HepG2 (cell line): ENCODE results near the gene SECTM1. TPM values are rescaled to one million over a fixed set of nuclear protein-coding genes. Genes with fewer than 3 reads are reported as not detected.
A peak's percentile ranks its signal among the peaks of the same experiment; 100 is the strongest.

Source experiments
- ATF5 ChIP-seq: sonication (generic); formaldehyde crosslinking; IDR thresholded peaks from 2 replicates; pipeline ENCODE4 v1.4.0; 2020; ENCODE audit warnings: mild to moderate bottlenecking, low read depth, missing genetic modification reagents
- BRD4 ChIP-seq: sonication (generic); formaldehyde crosslinking; IDR thresholded peaks from 2 replicates; pipeline ENCODE4 v1.4.0; 2020; ENCODE audit warnings: missing genetic modification reagents
- DZIP1 ChIP-seq: sonication (generic); formaldehyde crosslinking; IDR thresholded peaks from 2 replicates; pipeline ENCODE4 v1.5.0; 2020; ENCODE audit warnings: mild to moderate bottlenecking, missing genetic modification reagents
- HES4 ChIP-seq: sonication (generic); formaldehyde crosslinking; IDR thresholded peaks from 2 replicates; pipeline ENCODE4 v1.9.0; 2021; ENCODE audit warnings: mild to moderate bottlenecking, missing genetic modification reagents, borderline replicate concordance
- SAP130 ChIP-seq: IDR thresholded peaks from 2 replicates; pipeline ENCODE4 v1.6.1; 2016; ENCODE audit warnings: low read depth
- STAG1 ChIP-seq: sonication (generic); formaldehyde crosslinking; IDR thresholded peaks from 2 replicates; pipeline ENCODE4 v1.4.0; 2020; ENCODE audit warnings: missing genetic modification reagents
- TARDBP ChIP-seq: sonication (generic); formaldehyde crosslinking; IDR thresholded peaks from 2 replicates; pipeline ENCODE4 v1.8.0; 2022; ENCODE audit warnings: mild to moderate bottlenecking, missing genetic modification reagents
- ZFY ChIP-seq: sonication (generic); formaldehyde crosslinking; IDR thresholded peaks from 2 replicates; pipeline ENCODE4 v1.4.0; 2020; ENCODE audit warnings: missing genetic modification reagents
- ZNF367 ChIP-seq: sonication (generic); formaldehyde crosslinking; IDR thresholded peaks from 2 replicates; pipeline ENCODE4 v1.4.0; 2020; ENCODE audit warnings: missing genetic modification reagents, borderline replicate concordance
- ZNF432 ChIP-seq: sonication (generic); formaldehyde crosslinking; IDR thresholded peaks from 2 replicates; pipeline ENCODE4 v1.5.0; 2020; ENCODE audit warnings: missing genetic modification reagents, mild to moderate bottlenecking, borderline replicate concordance
- ZNF766 ChIP-seq: sonication (generic); formaldehyde crosslinking; IDR thresholded peaks from 2 replicates; pipeline ENCODE4 v1.5.0; 2020; ENCODE audit warnings: missing genetic modification reagents, borderline replicate concordance
- ZSCAN21 ChIP-seq: sonication (generic); formaldehyde crosslinking; IDR thresholded peaks from 2 replicates; pipeline ENCODE4 v1.8.0; 2022; ENCODE audit warnings: mild to moderate bottlenecking, missing genetic modification reagents, moderate library complexity, borderline replicate concordance
- polyA plus RNA-seq, 8 experiments: library from polyadenylated mRNA; depleted of rRNA in 3 of 8; stranded (reverse) in 7 of 8; unstranded in 1 of 8; fragments of >200 nt; fragmentation: Illumina TruSeq in 4 of 8; extraction: Trizol in 4 of 8; gene quantifications; 2 replicates each; pipeline versions ENCODE4 v1.2.1 to v1.2.3, GENCODE V29; 2011 to 2016; ENCODE audit warnings: low read depth in 4 of 8, missing spikeins in 1 of 8, mixed read lengths in 1 of 8; ENCODE audit not compliant: insufficient read depth in 1 of 8
- total RNA-seq, 5 experiments: library from RNA; depleted of rRNA; stranded (reverse); fragments of >200 nt; fragmentation: Illumina TruSeq; extraction: Trizol; gene quantifications; 2 replicates each; pipeline ENCODE4 v1.2.3, GENCODE V29; 2016; ENCODE audit warnings: low read depth in 1 of 5
- TF ChIP-seq, protein P1 (sequence below), 2 experiments: fragments of 450-650 bp in 1 of 2; sonication (generic) in 1 of 2; formaldehyde crosslinking; IDR thresholded peaks; 2 replicates each; pipeline versions ENCODE4 v1.5.0 to v1.8.0; 2020 to 2022; ENCODE audit warnings: mild to moderate bottlenecking in 1 of 2, missing genetic modification reagents in 1 of 2
- TF ChIP-seq, protein P2 (sequence below): sonication (generic); formaldehyde crosslinking; IDR thresholded peaks from 2 replicates; pipeline ENCODE4 v1.5.0; 2020; ENCODE audit warnings: missing genetic modification reagents, mild to moderate bottlenecking, borderline replicate concordance
- TF ChIP-seq, protein P3 (sequence below): sonication (generic); formaldehyde crosslinking; IDR thresholded peaks from 2 replicates; pipeline ENCODE4 v1.4.0; 2020; ENCODE audit warnings: missing genetic modification reagents, borderline replicate concordance
- TF ChIP-seq, protein P4 (sequence below): sonication (generic); formaldehyde crosslinking; conservative IDR thresholded peaks from 2 replicates; pipeline ENCODE4 v1.8.1; 2023; ENCODE audit warnings: missing genetic modification reagents

The SECTM1 gene
- total and polyA plus RNA-seq, 2 of the 13 experiments (the other 11 are each of a cell fraction or from before 2014, with no cell fraction given): 3.5 to 5.3 TPM

GRCh38 chr17:82297714-82298537 lies 35.6 kb downstream of the SECTM1 start (continued):
- 0 out of 2 replicates have a peak, but pooled peaks have one; percentile 6 for TF ChIP-seq ATF5
- no peak for TF ChIP-seq ZNF766
- TF ChIP-seq, protein P1, sequence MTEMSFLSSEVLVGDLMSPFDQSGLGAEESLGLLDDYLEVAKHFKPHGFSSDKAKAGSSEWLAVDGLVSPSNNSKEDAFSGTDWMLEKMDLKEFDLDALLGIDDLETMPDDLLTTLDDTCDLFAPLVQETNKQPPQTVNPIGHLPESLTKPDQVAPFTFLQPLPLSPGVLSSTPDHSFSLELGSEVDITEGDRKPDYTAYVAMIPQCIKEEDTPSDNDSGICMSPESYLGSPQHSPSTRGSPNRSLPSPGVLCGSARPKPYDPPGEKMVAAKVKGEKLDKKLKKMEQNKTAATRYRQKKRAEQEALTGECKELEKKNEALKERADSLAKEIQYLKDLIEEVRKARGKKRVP (CRISPR knock-in tag; IDR thresholded peaks at IDR 0.05): 0 out of 4 replicates have a peak, but pooled peaks of 1 of the 2 experiments have one; percentile 37
- TF ChIP-seq, protein P2, sequence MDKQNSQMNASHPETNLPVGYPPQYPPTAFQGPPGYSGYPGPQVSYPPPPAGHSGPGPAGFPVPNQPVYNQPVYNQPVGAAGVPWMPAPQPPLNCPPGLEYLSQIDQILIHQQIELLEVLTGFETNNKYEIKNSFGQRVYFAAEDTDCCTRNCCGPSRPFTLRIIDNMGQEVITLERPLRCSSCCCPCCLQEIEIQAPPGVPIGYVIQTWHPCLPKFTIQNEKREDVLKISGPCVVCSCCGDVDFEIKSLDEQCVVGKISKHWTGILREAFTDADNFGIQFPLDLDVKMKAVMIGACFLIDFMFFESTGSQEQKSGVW (CRISPR knock-in tag): no peak
- TF ChIP-seq DZIP1 (CRISPR knock-in tag): no peak
- TF ChIP-seq TARDBP (CRISPR knock-in tag): peak; percentile 61
- peak; percentile 15; the same call in 1 of the 2 replicates for TF ChIP-seq ZFY (CRISPR knock-in tag)
- TF ChIP-seq, protein P3, sequence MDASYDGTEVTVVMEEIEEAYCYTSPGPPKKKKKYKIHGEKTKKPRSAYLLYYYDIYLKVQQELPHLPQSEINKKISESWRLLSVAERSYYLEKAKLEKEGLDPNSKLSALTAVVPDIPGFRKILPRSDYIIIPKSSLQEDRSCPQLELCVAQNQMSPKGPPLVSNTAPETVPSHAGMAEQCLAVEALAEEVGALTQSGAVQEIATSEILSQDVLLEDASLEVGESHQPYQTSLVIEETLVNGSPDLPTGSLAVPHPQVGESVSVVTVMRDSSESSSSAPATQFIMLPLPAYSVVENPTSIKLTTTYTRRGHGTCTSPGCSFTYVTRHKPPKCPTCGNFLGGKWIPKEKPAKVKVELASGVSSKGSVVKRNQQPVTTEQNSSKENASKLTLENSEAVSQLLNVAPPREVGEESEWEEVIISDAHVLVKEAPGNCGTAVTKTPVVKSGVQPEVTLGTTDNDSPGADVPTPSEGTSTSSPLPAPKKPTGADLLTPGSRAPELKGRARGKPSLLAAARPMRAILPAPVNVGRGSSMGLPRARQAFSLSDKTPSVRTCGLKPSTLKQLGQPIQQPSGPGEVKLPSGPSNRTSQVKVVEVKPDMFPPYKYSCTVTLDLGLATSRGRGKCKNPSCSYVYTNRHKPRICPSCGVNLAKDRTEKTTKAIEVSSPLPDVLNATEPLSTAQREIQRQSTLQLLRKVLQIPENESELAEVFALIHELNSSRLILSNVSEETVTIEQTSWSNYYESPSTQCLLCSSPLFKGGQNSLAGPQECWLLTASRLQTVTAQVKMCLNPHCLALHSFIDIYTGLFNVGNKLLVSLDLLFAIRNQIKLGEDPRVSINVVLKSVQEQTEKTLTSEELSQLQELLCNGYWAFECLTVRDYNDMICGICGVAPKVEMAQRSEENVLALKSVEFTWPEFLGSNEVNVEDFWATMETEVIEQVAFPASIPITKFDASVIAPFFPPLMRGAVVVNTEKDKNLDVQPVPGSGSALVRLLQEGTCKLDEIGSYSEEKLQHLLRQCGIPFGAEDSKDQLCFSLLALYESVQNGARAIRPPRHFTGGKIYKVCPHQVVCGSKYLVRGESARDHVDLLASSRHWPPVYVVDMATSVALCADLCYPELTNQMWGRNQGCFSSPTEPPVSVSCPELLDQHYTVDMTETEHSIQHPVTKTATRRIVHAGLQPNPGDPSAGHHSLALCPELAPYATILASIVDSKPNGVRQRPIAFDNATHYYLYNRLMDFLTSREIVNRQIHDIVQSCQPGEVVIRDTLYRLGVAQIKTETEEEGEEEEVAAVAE (CRISPR knock-in tag): peak; percentile 69; the same call in 1 of the 2 replicates
- TF ChIP-seq ZNF367 (CRISPR knock-in tag): no peak
- 0 out of 2 replicates have a peak, but pooled peaks have one; percentile 11 for TF ChIP-seq STAG1 (CRISPR knock-in tag)
- TF ChIP-seq SAP130 (CRISPR knock-in tag): peak; percentile 79
- peak; percentile 75; the same call in 1 of the 2 replicates for TF ChIP-seq BRD4 (CRISPR knock-in tag)
- TF ChIP-seq, protein P4, sequence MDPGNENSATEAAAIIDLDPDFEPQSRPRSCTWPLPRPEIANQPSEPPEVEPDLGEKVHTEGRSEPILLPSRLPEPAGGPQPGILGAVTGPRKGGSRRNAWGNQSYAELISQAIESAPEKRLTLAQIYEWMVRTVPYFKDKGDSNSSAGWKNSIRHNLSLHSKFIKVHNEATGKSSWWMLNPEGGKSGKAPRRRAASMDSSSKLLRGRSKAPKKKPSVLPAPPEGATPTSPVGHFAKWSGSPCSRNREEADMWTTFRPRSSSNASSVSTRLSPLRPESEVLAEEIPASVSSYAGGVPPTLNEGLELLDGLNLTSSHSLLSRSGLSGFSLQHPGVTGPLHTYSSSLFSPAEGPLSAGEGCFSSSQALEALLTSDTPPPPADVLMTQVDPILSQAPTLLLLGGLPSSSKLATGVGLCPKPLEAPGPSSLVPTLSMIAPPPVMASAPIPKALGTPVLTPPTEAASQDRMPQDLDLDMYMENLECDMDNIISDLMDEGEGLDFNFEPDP (CRISPR knock-in tag): no peak
- TF ChIP-seq ZNF432 (CRISPR knock-in tag): no peak
- peak; percentile 86; the same call in 1 of the 2 replicates for TF ChIP-seq ZSCAN21
- peak; percentile 87 for TF ChIP-seq HES4
